Panc1 (cell line): ENCODE measurements around the gene TRIM45. TPM values are rescaled to one million over a fixed set of nuclear protein-coding genes. Genes with fewer than 3 reads are reported as not detected.

Experiments
- ATAC-seq: fragments of 200-7000 bp; cut with Tn5 transposase; 2 replicates; pipeline ENCODE4 v1.9.1; 2020; ENCODE audit warnings: mild to moderate bottlenecking, moderate library complexity
- BruUV-seq: library from RNA; stranded (reverse); fragments of 400-500 nt; replicated peaks from 2 replicates; lab custom pipeline; 2021; lab: Mats Ljungman, UMichigan
- CTCF ChIA-PET: fragments of 300-600 bp; sonication (Branson Sonifier 250); formaldehyde crosslinking; loops from one replicate; lab custom pipeline; 2022; ENCODE audit warnings: antibody characterized with exemption; lab: Charles Lee
- POLR2A ChIA-PET: fragments of 300-600 bp; sonication (Branson Sonifier 250); formaldehyde crosslinking; loops from one replicate; lab custom pipeline; 2022; ENCODE audit warnings: antibody characterized with exemption; lab: Charles Lee
- DNase-seq: peaks from one replicate; pipeline ENCODE4 v3.0.0-alpha.2; 2010; ENCODE audit warnings: low read depth, low spot score
- H3K27ac ChIP-seq: 2 replicates; pipeline ENCODE4 v1.5.1; 2011; ENCODE audit warnings: mild to moderate bottlenecking, low read length, inconsistent platforms
- H3K27me3 ChIP-seq: fragments of 200-500 bp; sonication (Bioruptor generic); 2 replicates; pipeline ENCODE4 v1.6.0; 2014; ENCODE audit warnings: low read length, inconsistent platforms; ENCODE audit not compliant: control insufficient read depth, insufficient read depth
- H3K36me3 ChIP-seq: fragments of 200-500 bp; sonication (Bioruptor generic); 2 replicates; pipeline ENCODE4 v1.5.1; 2014; ENCODE audit warnings: inconsistent platforms, mild to moderate bottlenecking, low read length, moderate library complexity; ENCODE audit not compliant: control insufficient read depth, insufficient read depth
- H3K4me1 ChIP-seq: 2 replicates; pipeline ENCODE4 v1.5.1; 2011; ENCODE audit warnings: inconsistent platforms, mild to moderate bottlenecking, low read length, moderate library complexity; ENCODE audit not compliant: control insufficient read depth, insufficient read depth
- H3K4me3 ChIP-seq, 2 experiments: 2 replicates each; pipeline ENCODE4 v1.5.1; 2011 to 2012; ENCODE audit warnings: low read depth in 2 of 2, low read length in 2 of 2, mild to moderate bottlenecking in 2 of 2, inconsistent platforms in 1 of 2, moderate library complexity in 1 of 2
- H3K9me3 ChIP-seq: fragments of 200-500 bp; sonication (Bioruptor generic); 2 replicates; pipeline ENCODE4 v1.5.1; 2014; ENCODE audit warnings: low read depth, mild to moderate bottlenecking, inconsistent platforms, low read length, moderate library complexity; ENCODE audit not compliant: control insufficient read depth, insufficient read depth
- CTCF ChIP-seq: fragments of 450-650 bp; IDR thresholded peaks from 2 replicates; pipeline ENCODE4 v1.5.1; 2017; ENCODE audit warnings: mild to moderate bottlenecking
- POLR2AphosphoS5 ChIP-seq: IDR thresholded peaks from 2 replicates; pipeline ENCODE4 v1.6.1; 2012; ENCODE audit warnings: mild to moderate bottlenecking, low read depth, low read length, moderate library complexity
- REST ChIP-seq, 2 experiments: IDR thresholded peaks; 2 replicates each; pipeline ENCODE4 v1.6.1; 2011 to 2012; ENCODE audit warnings: low read depth in 2 of 2, control low read depth in 1 of 2, low read length in 1 of 2, mild to moderate bottlenecking in 1 of 2, moderate library complexity in 1 of 2; ENCODE audit not compliant: insufficient read depth in 1 of 2
- SIN3A ChIP-seq: IDR thresholded peaks from 2 replicates; pipeline ENCODE4 v1.6.1; 2012; ENCODE audit warnings: low read depth, mild to moderate bottlenecking, low read length, moderate library complexity, borderline replicate concordance; ENCODE audit not compliant: insufficient read depth
- TCF7L2 ChIP-seq: IDR thresholded peaks from 2 replicates; pipeline ENCODE4 v1.6.1; 2011; ENCODE audit warnings: mild to moderate bottlenecking, low read depth, low read length, inconsistent platforms
- in situ Hi-C: cut with HindIII; loops from 2 replicates; pipeline ENCODE4 v1.10.0; 2016; ENCODE audit warnings: low sequenced_read_pairs, low pct_unique_long_range_greater_than_20kb
- intact Hi-C: fragments of 100-400 bp; cut with micrococcal nuclease; formaldehyde crosslinking; loops from one replicate; pipeline ENCODE4 v1.10.0; 2022; ENCODE audit not compliant: unreplicated experiment
- total RNA-seq: library from RNA; stranded (reverse); gene quantifications from one replicate; pipeline ENCODE4 v1.2.1, GENCODE V29; 2021; ENCODE audit not compliant: unreplicated experiment

TRIM45 gene
- total RNA-seq, 1 experiment from 2014 or later: 4.7 TPM

GRCh38 chr1:117077267-117077666, 44.3 kb downstream of the TRIM45 start:
- TF ChIP-seq SIN3A (no peak), REST (IDR thresholded peaks at IDR 0.05; ENCODE audit: insufficient read depth in 1 of 2, low read depth in 2 of 2, low read length in 1 of 2) (no peak), CTCF (no peak), TCF7L2 (no peak), POLR2AphosphoS5 (no peak)
- H3K36me3 ChIP-seq: peaks cover 5% of the 10 kb centered on the region; the same call in 1 of the 2 replicates
- no peak overlapping the region for H3K27ac ChIP-seq
- intact Hi-C loops: no loop called here
- no peaks in the 10 kb centered on the region for H3K27me3 ChIP-seq
- ATAC-seq (no peak), DNase-seq (peak; percentile 72)
- in situ Hi-C loops: no loop called here
- CTCF ChIA-PET: no interaction called here
- H3K9me3 ChIP-seq: no peaks in the 10 kb centered on the region
- POLR2A ChIA-PET: no interaction called here
- no TSS peak for BruUV-seq
- no peak overlapping the region for H3K4me3 ChIP-seq
- no peaks in the 10 kb centered on the region for H3K4me1 ChIP-seq

GRCh38 chr1:117076648-117077047, 44.9 kb downstream of the TRIM45 start:
- TF ChIP-seq TCF7L2 (no peak), CTCF (no peak), SIN3A (no peak), POLR2AphosphoS5 (no peak), REST (IDR thresholded peaks at IDR 0.05; ENCODE audit: insufficient read depth in 1 of 2, low read depth in 2 of 2, low read length in 1 of 2) (no peak)
- Histone ChIP-seq H3K4me3 (no peak overlapping the region), H3K9me3 (no peaks in the 10 kb centered on the region), H3K27ac (no peak overlapping the region), H3K36me3 (peaks cover 5% of the 10 kb centered on the region; the same call in 1 of the 2 replicates), H3K27me3 (no peaks in the 10 kb centered on the region), H3K4me1 (no peaks in the 10 kb centered on the region)
- no peak for DNase-seq
- CTCF ChIA-PET: no interaction called here
- in situ Hi-C loops (no loop called here), intact Hi-C loops (no loop called here)
- POLR2A ChIA-PET: no interaction called here
- ATAC-seq: no peak
- BruUV-seq: no TSS peak
